Measurements from ENCODE around the gene KAZN.

GRCh38 chr1:14607295-14607694 lies 8.8 kb downstream of the KAZN start:
- TF ChIP-seq, protein P1, sequence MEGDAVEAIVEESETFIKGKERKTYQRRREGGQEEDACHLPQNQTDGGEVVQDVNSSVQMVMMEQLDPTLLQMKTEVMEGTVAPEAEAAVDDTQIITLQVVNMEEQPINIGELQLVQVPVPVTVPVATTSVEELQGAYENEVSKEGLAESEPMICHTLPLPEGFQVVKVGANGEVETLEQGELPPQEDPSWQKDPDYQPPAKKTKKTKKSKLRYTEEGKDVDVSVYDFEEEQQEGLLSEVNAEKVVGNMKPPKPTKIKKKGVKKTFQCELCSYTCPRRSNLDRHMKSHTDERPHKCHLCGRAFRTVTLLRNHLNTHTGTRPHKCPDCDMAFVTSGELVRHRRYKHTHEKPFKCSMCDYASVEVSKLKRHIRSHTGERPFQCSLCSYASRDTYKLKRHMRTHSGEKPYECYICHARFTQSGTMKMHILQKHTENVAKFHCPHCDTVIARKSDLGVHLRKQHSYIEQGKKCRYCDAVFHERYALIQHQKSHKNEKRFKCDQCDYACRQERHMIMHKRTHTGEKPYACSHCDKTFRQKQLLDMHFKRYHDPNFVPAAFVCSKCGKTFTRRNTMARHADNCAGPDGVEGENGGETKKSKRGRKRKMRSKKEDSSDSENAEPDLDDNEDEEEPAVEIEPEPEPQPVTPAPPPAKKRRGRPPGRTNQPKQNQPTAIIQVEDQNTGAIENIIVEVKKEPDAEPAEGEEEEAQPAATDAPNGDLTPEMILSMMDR (tag by site-specific recombination; IDR thresholded peaks at IDR 0.05): no peak
- no peak for TF ChIP-seq ZNF114 (tag by site-specific recombination; IDR thresholded peaks at IDR 0.05)
- no peak for TF ChIP-seq KLF9 (tag by site-specific recombination; IDR thresholded peaks at IDR 0.05; ENCODE audit: low read depth)
- TF ChIP-seq ZNF777 (tag by site-specific recombination; IDR thresholded peaks at IDR 0.05; ENCODE audit: borderline replicate concordance): no peak
- no peak for TF ChIP-seq ZBTB11 (tag by site-specific recombination; conservative IDR thresholded peaks at IDR 0.05; ENCODE audit: low read depth)
- TF ChIP-seq, protein P2, sequence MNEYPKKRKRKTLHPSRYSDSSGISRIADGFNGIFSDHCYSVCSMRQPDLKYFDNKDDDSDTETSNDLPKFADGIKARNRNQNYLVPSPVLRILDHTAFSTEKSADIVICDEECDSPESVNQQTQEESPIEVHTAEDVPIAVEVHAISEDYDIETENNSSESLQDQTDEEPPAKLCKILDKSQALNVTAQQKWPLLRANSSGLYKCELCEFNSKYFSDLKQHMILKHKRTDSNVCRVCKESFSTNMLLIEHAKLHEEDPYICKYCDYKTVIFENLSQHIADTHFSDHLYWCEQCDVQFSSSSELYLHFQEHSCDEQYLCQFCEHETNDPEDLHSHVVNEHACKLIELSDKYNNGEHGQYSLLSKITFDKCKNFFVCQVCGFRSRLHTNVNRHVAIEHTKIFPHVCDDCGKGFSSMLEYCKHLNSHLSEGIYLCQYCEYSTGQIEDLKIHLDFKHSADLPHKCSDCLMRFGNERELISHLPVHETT (tag by site-specific recombination; IDR thresholded peaks at IDR 0.05): no peak
- no peak for TF ChIP-seq ZSCAN30 (tag by site-specific recombination; IDR thresholded peaks at IDR 0.05)
- TF ChIP-seq SETDB1 (IDR thresholded peaks at IDR 0.05; ENCODE audit: insufficient read length, low read length): no peak
- TF ChIP-seq ZFP3 (tag by site-specific recombination; IDR thresholded peaks at IDR 0.05; ENCODE audit: low read depth): no peak
- no peak for TF ChIP-seq ZNF140 (tag by site-specific recombination; IDR thresholded peaks at IDR 0.05)
- TF ChIP-seq ZNF121 (tag by site-specific recombination; IDR thresholded peaks at IDR 0.05): no peak
- TF ChIP-seq ATF2 (tag by site-specific recombination; IDR thresholded peaks at IDR 0.05; ENCODE audit: low read depth): no peak
- no peak for TF ChIP-seq SP2 (tag by site-specific recombination; IDR thresholded peaks at IDR 0.05)

All from HEK293 (cell line).